COLO668 (cell line): Measurements from ENCODE around the gene MRGPRF.
"Not testable (repeated sequence)": the region's sequence is repeated elsewhere in the genome, so short reads cannot be mapped to it uniquely, and the experiment has no call there.

Source experiments
- DNase-seq: peaks from one replicate; lab custom pipeline; 2025; ENCODE audit not compliant: unreplicated experiment; lab: John Stamatoyannopoulos, UW

Gene MRGPRF

GRCh38 chr11:68989936-68990606 is 23.0 kb downstream of the MRGPRF start:
- no peak for DNase-seq

GRCh38 chr11:68988491-68988890 is 24.6 kb downstream of the MRGPRF start:
- no peak for DNase-seq

GRCh38 chr11:68987211-68987610 is 25.8 kb downstream of the MRGPRF start:
- no peak for DNase-seq

- no peak for DNase-seq
Observed at GRCh38 chr11:68983801-68984200, 29.2 kb downstream of the MRGPRF start.

GRCh38 chr11:68982134-68982533 is 30.9 kb downstream of the MRGPRF start:
- DNase-seq: no peak

GRCh38 chr11:68980776-68981065 is 32.3 kb downstream of the MRGPRF start, which contains the start of gene MRGPRD:
MRGPRD (minus strand) TSS chr11:68980986; CDS start chr11:68980986, 0 bp downstream.
- no peak for DNase-seq

- DNase-seq: no peak
Observed at GRCh38 chr11:68979931-68980775, 32.9 kb downstream of the MRGPRF start.

GRCh38 chr11:68978931-68979594 is 34.0 kb downstream of the MRGPRF start:
- no peak for DNase-seq

- no peak for DNase-seq
Observed at GRCh38 chr11:68978626-68978930, 34.5 kb downstream of the MRGPRF start.

GRCh38 chr11:68977781-68978625 is 35.0 kb downstream of the MRGPRF start:
- no peak for DNase-seq

- DNase-seq: no peak
Observed at GRCh38 chr11:68976563-68976962, 36.5 kb downstream of the MRGPRF start.

- DNase-seq: no peak
Observed at GRCh38 chr11:68976095-68976494, 37.0 kb downstream of the MRGPRF start.

- DNase-seq: peak; percentile 1
Observed at GRCh38 chr11:68974421-68975194, 38.4 kb downstream of the MRGPRF start.

GRCh38 chr11:68973706-68974105 is 39.3 kb downstream of the MRGPRF start:
- not testable (repeated sequence) for DNase-seq

- no peak for DNase-seq
Observed at GRCh38 chr11:68973219-68973618, 39.8 kb downstream of the MRGPRF start.

GRCh38 chr11:68970921-68971636 is 42.0 kb downstream of the MRGPRF start:
- no peak for DNase-seq

- DNase-seq: no peak
Observed at GRCh38 chr11:68969386-68969785, 43.7 kb downstream of the MRGPRF start.

- DNase-seq: no peak
Observed at GRCh38 chr11:68968306-68969250, 44.5 kb downstream of the MRGPRF start.
